NCI-H1092 treated with DMSO at 0.1 percent for 48 hours (cell line): ENCODE measurements around the gene RPL31.
"Not testable (repeated sequence)": the region's sequence is repeated elsewhere in the genome, so short reads cannot be mapped to it uniquely, and the experiment has no call there.

ENCODE experiments used
- DNase-seq: peaks from one replicate; lab custom pipeline; 2025; lab: John Stamatoyannopoulos, UW

RPL31 gene

DNA sequence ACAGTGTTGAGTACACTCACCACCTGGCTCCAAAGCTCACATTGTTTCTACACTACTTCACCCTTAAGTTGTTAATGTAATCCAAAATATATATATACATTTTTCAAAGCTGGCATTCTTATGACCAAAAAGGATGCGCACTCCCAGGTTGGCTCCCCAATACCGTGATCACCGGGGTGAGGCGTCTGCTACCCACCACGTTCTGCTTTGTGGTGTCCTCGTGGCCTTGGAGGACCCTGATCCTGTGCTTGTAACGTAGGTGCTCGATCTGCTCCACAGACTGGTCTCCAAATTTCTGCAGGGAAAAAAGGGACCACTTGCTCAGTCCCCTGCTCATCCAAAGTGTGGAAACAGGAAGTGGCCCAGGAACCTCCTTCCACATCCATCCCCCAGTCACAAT lies 25.8 kb downstream of the RPL31 start:
- no peak for DNase-seq

GRCh38 chr2:101030866-101031554 lies 28.9 kb downstream of the RPL31 start:
- DNase-seq = no peak

DNA sequence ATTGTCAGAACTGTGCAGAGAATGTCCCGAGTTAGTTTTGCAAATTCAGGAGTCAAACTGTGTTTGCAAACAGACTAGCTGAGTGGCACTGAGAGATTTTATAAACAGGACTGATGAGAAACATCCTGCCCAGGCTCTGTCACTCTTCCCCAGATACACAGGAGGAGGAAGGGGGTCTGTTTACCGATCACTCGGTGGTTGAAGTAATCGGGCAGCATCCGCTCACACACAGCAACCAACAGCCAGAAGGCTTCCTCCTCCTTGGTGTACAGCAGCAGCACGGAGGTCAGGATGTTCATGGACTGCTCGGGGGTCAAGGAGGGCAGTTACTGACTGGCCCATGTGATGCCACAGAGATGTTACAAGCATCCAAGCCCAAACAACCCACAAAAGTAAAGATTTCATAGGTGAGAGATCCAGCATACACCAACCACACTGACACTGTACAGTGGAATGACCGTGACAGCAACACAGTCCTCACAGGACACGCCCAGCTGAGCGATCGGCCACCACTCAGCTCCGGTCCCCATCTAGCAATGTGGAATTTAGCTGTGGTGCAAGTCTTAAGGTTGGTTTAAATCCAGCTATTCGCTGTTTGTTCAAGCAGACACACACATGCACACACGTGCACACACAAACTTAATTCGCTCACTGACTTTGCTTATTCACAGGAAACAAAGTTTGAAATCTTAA lies 30.1 kb downstream of the RPL31 start:
- no peak for DNase-seq

DNA sequence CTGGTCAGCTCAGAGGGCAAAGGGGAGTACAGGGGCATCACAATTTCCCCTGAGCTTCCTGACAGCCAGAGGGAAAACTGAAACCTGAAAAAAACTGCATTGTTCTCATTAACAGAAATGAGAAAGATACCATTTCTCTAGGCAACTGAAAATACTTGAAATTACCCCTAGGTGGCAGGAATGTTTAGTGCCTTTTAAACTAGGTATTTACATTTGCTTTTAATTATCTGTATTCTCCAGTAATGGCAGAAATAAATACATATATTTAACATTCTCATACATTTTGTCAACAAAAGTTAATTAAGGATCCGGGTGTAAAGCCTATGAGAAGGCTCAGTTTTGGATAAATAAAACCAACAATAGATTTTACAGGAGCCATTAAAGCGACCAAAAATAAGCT lies 34.5 kb downstream of the RPL31 start:
- peak; percentile 2 for DNase-seq

DNA sequence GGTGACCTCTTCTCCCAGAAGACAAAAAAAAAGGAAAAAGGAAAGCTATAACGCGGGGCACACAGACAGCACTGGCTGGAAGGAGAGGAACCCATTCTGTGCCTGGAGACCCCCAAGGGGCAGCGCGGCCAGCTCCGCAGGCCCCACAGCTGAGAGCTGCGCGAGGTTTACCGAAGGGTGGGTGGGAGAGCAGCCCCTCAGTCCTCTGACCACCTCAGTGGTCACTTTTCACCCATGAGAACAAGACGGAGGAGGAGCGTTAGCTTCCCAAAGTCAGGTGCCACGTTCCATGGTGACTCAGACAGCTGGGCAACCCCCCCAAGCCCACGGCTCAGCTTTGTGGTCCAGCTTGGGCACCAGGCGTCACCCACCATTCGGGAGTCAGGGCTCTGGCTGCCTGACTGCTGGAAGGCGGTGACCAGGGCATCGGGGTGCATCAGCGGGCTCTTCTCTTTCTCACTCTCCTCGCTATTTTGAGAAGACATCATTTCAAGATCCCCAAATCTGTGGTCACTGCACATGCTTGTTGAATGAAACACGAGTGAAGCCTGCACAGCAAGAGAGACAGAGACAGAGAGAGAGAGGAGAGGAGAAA lies 35.2 kb downstream of the RPL31 start:
- DNase-seq = no peak

GRCh38 chr2:101038455-101039255 lies 36.6 kb downstream of the RPL31 start:
- no peak for DNase-seq

DNA sequence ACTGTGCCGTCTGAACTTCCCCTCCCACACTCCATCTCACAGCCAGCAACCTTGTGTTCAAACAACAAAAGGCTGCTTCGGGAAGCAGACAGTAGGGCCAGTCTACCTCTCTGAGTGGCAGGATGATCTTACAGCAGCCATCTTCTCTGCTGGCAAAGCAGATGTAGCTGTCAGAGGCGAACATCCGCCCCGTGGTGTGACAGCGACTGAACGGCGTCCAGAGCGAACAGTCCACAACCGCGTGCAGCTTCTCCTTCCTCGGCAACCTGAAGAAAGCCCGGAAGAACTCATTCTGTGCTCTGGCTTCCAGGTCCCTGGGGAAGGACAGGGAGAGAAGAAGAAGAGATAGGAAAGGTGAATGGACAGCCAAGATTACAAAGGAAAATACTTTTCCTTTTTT lies 38.0 kb downstream of the RPL31 start:
- no peak for DNase-seq

GRCh38 chr2:101040761-101041160 lies 38.7 kb downstream of the RPL31 start:
- DNase-seq = no peak

- DNase-seq = no peak
These were observed 39.3 kb downstream of the RPL31 start for GRCh38 chr2:101041413-101041812.

DNA sequence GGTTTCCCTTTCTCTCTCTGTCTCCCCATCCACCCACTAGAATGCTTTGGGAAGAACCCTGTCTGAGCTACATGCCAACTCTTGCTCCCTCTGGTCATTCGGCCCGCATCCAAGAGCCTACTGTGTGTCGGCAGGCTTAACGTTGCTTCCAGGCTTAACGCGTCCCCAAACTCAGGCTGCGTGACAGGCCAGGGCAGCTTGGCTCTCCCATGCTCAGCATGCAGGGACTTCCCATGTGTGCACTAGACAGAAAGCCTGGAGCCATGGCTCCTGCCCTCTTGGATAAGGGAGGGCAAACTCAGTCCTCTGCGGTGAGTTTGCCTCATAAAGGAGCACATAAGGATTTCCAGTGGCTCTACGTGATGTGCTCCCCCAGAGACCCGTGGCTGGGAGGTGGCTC lies 43.2 kb downstream of the RPL31 start:
- no peak for DNase-seq

DNA sequence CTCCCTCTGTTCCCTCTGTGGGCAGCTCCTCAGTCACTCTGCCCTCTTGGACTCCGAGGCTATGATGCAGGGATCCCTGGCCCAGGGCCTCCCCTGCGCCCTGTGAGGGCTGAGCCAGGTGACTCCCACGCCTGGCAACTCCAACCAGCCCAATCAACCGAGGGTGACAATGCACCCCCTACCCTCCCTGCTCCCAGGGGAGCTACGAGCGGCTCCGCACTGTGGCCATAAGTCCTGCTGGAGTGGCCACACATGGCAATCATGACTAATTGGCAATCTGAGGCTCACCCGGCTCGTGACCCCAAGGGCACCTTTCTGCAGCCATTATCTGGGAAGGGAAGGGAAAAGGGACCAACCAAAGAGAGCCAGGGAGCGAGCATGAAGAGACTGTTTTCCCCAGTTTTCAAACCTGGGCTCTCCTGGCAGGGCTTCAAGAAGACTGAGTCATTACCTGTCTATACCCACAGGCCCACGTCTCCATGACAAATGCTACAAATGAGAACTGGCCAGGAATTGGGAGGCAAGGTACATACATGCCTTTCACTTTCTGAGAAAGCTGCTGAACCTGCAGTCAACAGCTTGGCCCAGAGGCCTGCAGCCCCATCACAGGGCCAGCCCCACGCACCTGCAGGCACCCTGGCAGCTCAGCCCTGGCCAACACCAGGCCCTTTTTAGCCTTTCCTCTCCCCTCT lies 45.1 kb downstream of the RPL31 start:
- no peak for DNase-seq

DNA sequence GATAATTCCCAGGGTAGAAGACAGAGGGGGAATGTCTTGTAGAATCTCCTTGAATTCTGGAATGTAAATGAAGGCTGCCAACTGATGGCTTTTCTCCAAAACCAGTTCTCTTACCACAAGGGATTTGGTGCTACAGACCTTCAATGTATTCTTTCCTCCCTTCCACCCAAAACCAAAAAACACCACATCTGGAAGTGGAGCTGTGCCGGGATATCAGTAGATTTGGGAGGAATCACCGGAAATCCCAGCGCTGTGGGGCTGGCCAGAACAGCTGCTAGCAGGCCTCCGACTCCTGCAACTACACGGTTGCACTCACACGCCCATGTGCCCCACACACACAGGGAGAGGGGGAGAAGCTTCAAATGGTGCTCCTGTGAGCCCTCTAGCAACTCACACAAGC lies 45.7 kb downstream of the RPL31 start:
- no peak for DNase-seq

DNA sequence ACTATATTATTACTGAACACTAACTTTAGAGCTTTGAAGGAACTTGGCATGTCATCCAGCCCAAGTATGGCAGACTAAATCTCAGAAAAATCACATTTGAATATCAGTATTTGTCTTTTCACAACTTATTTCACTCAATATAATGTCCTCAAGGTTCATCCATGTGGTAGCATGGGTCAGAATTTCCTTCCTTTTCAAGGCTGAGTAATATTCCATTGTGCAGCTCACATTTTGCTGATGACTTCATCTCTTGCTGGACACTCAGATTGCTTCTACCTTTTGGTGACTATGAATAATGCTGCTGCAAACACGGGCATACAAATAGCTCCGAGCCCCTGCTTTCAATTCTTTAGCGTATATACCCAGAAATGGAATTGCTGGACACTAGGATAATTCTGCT lies 46.7 kb downstream of the RPL31 start:
- no peak for DNase-seq

DNA sequence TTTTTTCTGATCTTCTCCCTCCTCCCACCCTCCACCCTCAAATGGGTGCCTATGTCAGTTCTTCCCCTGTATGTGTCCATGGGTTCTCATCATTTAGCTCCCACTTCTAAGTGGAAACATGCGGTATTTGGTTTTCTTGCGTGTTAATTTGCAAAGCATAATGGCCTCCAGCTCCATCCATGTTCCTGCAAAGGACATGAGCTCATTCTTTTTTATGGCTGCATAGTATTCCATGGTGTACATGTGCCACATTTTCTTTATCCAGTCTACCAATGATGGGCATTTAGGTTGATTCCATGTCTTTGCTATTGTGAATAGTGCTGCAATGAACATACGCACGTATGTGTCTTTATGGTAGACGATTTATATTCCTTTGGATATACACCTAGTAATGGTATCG lies 48.8 kb downstream of the RPL31 start:
- DNase-seq = not testable (repeated sequence)

DNA sequence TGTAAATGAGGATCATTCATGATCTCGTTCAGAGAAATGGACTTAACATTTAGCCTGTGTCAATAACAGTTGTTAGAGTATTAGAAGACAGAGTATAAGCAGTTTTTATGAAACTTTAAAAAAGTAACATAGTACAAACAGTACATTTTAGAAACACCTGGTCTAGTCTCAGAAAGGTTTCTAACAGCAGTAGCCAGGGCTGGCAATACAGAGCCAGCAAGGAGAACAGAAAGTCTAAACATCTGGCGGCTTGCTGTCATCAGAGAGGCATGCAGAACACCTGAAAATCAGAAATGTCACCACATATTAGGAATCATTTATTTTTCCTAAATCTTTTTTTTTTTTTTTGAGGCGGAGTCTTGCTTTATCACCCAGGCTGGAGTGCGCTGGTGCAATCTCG lies 50.1 kb downstream of the RPL31 start:
- DNase-seq = no peak

DNA sequence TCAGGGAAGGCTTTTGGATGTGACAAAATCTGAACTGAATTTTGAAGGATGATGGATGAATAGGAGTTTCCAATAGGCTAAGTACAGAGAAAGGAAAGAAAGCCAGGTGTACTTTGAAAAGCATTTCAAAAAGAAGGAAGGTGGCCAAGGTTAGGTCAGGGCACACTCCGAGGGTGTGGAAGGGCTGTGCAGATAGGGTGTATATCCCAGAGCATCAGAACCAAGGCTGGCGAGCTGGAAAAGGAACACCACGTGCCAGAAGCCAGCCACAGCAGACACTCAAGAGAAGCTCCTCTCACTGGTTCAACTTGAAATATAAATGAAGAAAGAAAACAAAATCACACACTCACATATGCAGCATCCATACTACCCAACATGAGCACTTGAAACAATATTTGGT lies 51.0 kb downstream of the RPL31 start:
- no peak for DNase-seq
